Stimulated activated CD4-positive, alpha-beta T cell treated with anti-CD3 and anti-CD28 coated beads, Interleukin-2, amount 100 ng/mL, for 48 hours (primary cell): ENCODE measurements around the gene STX11.

Source experiments
- DNase-seq, 2 donors: peaks; one replicate each; pipeline ENCODE4 v3.0.0-alpha.2; 2020

Gene STX11

GRCh38 chr6:144143878-144144277, 6.4 kb upstream of the STX11 start:
- DNase-seq: no peak

- DNase-seq: no peak
Observed at GRCh38 chr6:144144996-144145395, 5.3 kb upstream of the STX11 start.

DNA sequence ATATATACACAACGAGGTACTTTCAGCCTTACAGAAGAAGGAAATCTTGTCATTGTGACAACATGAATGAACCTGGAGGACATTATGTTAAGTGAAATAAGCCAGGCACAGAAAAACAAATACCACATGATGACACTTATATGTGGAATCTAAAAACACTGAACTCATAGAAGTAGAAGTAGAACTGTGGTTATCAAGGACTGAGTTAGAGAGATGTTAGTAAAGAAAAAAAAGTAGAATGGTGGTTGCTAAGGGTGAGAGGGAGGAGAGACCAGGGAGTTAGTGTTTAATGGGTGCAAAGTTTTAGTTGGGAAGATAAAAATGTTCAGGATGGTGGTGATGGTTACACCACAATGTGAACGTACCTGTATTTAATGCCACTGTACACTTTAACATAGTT, 4.8 kb upstream of the STX11 start:
- no peak for DNase-seq

- DNase-seq: no peak
Observed at GRCh38 chr6:144148886-144149285, 1.4 kb upstream of the STX11 start.

- no peak for DNase-seq
Observed at GRCh38 chr6:144149558-144149893, 791 bp upstream of the STX11 start.

- DNase-seq: peak; percentile 32 to 37
Observed at GRCh38 chr6:144150710-144151657, 667 bp downstream of the STX11 start.

GRCh38 chr6:144152334-144152900, 2.1 kb downstream of the STX11 start:
- no peak for DNase-seq

GRCh38 chr6:144153260-144153659, 2.9 kb downstream of the STX11 start:
- no peak for DNase-seq

DNA sequence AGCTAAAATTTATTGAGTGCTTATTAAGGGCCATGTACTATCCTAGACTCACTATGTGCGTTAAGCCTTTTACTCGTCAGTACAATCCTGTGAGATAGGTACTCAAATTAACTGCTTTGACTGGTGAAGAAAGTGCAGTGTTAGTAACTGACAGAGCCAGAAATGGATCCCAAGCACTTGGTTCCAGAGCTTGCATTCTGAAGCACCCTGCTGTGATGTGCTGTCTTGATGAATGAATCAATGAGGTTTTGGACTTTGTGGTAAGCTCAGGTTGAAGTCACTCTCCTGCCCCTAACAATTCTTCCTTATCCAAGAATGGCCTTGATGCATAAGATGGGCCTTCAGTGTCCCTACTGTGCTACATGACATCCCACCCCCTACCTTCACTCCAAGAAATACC, 3.7 kb downstream of the STX11 start:
- no peak for DNase-seq

- DNase-seq: no peak
Observed at GRCh38 chr6:144155529-144155928, 5.2 kb downstream of the STX11 start.

DNA sequence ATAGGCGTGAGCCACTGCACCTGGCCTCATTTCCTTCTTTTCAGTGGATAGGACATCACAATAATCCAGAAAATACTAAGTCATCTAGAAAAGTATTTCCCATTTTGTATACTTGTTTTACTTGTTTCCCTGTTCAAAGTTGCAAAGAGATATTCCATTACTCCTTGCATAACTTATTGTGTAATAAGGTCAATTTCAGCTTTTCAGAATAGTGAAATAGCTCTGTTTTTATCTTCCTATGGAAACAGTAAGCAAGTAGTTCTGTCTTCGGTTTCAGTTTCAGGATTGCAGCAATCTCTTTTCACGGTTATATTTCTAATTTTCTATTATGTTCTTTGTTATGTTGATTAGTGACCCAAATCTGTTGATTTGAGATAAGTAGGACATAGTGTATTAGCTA, 6.0 kb downstream of the STX11 start:
- DNase-seq: no peak

DNA sequence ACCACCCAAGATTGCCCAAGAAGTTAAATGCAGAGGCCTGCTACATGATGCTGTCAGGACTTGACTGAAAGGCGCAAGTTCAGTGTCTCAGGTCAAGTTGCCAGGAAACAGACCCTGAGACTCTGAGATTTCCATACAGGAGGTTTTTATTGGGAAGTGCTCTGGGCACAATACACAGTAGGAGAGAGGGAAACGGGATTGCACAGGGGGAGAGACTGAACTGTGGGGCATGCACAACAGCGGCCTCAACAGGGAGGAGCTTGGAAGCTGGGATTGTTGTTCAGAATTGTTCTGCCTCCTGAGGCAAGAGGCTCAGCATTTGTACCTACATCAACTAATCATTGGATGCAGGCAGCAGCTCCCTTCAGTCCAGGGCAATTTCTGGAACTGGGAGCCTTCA, 6.7 kb downstream of the STX11 start:
- DNase-seq: no peak

DNA sequence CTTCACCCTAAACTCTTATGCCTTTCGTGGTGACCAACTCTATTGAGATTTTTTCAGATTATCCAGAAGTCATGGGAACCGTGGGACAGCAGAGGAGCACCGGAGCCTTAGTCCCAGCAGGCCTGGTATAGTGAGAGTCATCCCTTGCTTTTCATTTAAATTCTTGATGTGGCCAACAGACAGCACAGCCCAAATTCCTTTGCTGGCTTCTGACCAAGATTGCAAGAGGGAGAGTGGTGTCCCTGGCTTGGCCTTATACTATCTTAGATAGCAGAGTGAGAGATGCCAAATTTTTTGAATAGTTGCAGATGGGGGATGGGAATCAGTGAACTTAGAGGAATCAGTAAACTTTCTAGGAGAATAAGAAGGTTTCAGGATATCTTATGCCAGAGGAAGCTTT, 7.8 kb downstream of the STX11 start:
- no peak for DNase-seq

DNA sequence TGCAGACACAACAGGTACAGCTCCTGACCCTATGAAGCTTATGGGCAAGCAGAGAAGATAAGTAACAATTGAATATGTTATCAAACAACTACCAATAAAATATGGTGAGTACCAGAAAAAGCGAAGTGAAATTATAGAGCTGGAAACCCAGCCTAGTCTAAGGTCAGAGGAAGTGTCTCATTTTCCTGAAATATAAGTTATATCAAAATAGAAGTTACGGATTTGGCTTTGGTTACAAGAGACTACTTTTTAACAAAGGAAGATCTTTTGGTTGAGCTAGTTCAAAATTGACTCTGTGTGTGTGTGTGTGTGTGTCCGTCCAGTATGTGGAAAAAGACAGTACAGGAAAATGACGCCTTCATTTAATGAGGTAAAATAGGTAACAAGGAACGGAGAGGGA, 8.9 kb downstream of the STX11 start:
- DNase-seq: no peak

GRCh38 chr6:144159742-144160141, 9.4 kb downstream of the STX11 start:
- DNase-seq: no peak

DNA sequence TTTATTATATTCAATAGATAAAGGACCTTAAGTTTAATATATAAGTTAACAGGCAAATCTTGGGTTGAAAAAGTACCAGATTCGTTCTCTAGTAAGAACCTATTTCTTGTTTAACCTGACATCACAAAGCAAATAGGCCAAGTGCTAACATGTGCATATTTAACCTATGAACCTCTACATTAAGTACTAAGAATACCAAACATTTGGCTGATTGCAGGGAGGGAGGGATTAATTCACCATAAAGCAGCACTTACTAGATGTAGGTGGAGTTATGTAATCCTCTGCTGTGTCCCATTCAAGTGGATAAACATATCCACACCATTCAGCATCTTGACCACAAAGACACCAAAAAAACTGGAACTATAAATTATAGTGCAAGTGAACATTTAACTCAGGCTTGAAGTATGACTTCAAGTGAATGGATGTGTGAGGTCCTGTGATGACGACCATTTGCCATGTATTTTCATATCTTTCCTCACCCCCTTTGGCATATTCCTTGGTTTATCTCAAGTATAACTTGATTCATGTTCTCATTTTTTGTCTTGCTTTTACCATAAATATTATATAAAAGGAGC, 10.2 kb downstream of the STX11 start:
- DNase-seq: no peak

DNA sequence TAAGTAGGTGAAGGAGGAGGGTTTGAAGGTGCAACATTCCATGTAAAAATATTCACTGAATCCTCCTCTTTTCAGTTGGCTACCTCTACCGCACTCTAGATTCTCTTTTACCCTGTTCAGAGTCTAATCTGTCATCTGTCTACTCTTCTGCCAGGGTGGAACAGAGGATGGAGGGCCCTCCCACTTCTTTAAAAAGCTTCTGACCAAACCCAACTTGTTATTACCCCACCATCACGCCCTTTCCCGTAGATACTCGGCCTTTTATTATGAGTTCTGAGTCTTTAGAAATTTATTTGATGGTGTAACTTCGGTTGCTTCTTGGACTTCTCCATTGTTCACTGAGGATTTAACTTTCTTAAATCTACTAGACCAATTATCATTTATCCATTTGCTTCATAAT, 11.7 kb downstream of the STX11 start:
- no peak for DNase-seq

DNA sequence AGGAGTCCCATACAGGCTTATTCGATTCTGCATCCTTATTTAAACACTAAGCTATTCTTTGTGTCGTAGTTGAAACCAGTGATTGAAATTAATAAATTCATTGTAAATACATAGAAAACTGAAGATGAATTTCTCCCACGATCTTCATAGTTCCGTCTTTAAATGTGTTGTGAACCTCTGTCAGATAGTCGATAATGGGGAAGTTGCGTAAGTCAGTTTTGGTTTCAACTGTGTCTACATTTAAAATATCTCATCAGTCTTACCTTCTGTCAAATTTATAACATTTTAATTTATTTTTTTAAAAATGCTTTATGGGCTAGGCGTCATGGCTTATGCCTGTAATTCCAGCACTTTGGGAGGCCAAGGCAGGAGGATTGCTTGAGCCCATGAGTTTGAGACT, 12.7 kb downstream of the STX11 start:
- DNase-seq: no peak

GRCh38 chr6:144165784-144166183, 15.5 kb downstream of the STX11 start:
- no peak for DNase-seq

DNA sequence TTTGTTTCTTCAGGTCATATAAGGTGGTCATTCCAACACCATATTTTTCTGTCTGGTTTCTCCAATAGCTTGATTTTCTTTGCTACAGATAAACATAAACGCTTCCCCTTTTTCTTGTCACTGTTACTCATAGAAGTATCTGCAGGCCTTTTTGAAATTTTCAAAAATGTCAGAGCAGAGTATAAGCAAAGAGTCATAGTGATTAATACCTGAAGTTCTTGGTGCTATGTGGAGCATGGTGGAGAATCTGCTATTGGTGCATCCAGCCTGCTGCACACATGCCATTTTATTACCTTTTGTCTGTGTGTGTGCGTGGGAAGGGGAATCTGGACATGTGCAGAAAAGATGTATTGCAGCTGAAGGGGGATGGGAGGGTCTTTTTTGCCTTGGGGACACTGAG, 19.7 kb downstream of the STX11 start:
- no peak for DNase-seq

GRCh38 chr6:144171406-144171805, 21.1 kb downstream of the STX11 start:
- DNase-seq: no peak

- DNase-seq: no peak
Observed at GRCh38 chr6:144174006-144174405, 23.7 kb downstream of the STX11 start.

- no peak for DNase-seq
Observed at GRCh38 chr6:144176043-144176442, 25.7 kb downstream of the STX11 start.

GRCh38 chr6:144177726-144178125, 27.4 kb downstream of the STX11 start:
- no peak for DNase-seq
